NCI-H2107 treated with DMSO at 0.1 percent for 48 hours (cell line): ENCODE measurements around the gene ARSB.
A peak's percentile ranks its signal among the peaks of the same experiment; 100 is the strongest.
"Not testable (repeated sequence)": the region's sequence is repeated elsewhere in the genome, so short reads cannot be mapped to it uniquely, and the experiment has no call there.

ENCODE experiments used
- DNase-seq: peaks from one replicate; lab custom pipeline; 2025; ENCODE audit not compliant: unreplicated experiment; lab: John Stamatoyannopoulos, UW

ARSB gene

DNA sequence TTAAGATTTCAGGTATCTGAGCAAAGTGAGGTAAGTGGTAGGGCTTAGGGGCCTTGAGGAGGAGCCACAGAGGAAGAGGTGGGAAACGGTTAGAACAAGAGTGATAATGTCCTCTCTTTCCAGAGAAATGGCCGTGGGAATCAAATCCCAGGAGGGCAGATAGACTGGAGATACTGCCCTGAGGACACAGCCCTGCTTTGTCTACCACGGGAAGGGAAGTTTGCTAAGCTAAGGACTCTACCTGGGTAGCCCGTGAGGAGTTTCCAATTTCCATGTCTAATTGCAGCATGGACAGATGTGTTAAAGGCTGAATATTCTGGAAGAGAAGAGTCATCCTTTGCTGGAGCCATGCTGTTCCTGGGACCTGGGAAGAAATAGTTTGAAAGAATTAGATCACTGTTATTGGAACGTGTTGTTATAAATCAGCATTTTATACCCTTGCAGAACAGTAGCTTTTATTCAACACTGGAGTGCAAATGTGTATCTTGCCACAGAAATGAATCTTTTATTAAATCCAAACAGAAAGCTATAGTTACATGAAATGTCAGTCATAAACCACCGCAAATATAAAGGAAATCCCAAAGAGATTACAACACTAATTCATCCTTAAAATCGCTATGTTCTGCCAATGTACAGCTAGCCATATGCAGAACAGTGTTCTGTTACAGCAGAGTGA is 203.4 kb downstream of the ARSB start:
- DNase-seq = no peak

DNA sequence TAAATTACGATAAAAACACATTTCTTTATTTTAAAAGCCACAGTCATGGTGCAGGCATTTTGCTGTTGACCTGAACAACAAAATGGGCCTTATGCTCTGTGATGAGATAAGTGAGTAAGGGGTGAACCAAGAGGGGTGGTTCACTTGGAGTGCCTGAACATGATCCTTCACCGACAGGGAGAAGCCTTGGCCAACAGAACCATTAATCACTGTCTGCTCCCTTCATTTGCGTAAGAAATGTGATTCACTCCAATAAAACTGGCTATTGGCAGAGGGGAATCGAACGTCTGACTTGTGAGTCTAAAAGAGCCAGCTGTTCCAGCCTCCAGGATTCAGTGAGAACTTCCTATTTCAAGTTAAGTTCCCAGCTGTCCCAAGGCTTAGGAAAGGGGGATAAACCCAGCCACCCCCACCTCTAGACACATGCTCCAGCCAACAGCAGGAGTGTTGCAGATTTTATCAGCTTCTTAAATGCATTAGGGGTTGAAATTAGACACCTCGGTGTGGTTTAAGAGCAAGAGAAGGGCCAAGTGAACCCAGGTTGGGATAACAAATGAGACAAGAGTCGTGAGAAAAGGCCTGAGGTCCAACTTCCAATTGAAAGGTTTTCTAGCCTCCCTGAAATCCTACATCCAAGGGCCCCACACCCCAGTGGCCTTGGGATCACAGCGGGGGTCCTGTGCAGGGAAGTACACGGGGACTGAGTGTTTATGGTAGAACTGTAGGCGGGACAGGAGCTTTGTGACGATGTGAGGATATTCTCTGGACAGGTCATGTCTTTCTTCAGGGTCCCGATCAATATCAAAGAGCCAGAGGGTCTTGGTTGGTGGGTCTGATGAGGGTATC is 205.1 kb downstream of the ARSB start:
- peak; percentile 33 for DNase-seq

DNA sequence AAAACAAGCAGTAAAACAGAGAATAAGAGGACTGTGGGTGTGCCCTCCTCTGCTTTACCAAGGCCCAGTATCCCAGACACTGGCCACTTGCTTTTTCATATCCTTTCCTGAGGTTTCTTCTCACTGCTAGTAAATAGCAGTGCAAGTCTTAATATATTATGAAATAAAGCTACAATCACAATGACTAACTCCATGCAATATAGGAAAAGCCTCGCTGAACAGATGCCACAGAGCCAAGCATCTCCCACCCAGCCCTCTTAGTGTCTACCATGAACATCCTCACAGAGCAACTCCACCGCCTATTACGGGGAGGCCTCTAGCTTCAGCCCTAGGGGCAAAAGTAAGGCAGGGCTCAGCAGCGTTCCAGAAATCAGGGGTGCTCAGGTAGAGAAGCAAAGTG is 205.8 kb downstream of the ARSB start:
- DNase-seq = no peak

DNA sequence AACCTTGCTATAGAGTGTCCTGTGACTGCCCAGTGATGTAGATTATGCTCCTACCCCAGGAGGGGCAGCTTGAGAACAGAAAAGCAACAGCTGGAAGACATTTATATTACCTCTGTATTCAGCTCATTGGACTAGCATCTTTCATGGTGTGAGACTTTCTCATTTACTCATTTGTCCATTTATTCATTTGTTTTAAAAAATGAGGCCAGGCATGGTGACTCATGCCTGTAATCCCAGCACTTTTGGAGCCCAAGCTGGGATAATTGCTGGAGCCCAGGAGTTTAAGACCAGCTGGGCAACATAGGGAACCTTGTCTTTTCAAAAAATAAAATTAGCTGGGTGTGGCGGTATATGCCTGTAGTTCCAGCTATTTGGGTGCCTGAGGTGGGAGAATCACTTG is 206.6 kb downstream of the ARSB start:
- no peak for DNase-seq

DNA sequence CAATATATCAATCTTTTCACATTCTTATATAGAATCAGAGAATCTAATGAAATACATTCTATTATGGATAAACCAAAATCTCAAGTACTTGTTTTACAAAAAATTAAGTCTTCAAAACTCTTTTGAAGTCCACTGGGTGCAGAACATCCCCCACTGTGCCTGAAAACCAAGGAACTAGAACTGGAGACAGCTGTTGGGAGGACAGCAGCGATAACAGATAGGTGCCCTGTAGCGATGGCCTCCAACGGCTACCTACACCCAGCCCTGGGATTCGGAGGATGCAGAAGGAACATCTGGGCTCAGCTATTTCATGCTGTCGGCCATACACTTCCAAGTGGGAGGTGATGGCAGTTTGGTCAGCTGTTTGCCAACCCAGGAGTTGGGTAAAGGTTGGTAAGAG is 207.2 kb downstream of the ARSB start:
- no peak for DNase-seq

DNA sequence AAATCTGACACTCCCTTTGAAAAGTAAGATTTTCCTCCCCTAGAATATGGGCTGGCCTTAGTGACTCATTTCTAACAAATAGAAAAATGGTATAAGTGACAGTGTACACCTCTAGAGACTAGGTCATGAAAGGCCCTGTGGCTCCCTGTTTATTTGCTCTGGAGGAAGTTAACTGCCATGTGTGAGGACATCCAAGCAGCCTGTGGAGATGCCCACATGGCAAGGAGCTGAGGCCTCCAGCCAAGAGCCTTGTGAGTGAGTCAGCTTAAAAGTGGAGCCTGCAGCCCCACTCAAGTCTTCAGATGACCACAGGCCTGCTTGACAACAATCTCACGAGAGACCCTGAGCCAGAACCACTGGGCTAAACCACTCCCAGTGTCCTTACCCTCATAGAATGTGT is 208.5 kb downstream of the ARSB start:
- DNase-seq = no peak

DNA sequence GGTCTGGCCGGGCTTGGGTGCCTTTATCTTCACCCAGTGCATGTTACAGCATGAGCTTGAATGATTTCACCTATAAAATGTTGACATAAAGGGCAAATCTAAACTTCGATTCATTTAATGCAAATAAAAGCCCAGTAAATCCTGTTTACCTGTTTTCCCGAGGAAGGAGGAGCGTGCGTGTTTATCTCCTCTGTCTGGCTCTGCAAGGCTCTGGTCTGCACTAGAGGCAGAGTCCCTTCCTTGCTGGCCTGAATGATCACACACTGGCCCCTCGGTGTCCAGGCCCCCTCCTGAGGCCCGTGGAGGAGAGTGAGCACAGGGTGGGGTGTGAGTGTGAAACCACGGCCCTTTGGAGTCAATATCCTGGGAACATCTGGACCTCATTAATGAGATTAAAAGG is 211.5 kb downstream of the ARSB start:
- DNase-seq = no peak

DNA sequence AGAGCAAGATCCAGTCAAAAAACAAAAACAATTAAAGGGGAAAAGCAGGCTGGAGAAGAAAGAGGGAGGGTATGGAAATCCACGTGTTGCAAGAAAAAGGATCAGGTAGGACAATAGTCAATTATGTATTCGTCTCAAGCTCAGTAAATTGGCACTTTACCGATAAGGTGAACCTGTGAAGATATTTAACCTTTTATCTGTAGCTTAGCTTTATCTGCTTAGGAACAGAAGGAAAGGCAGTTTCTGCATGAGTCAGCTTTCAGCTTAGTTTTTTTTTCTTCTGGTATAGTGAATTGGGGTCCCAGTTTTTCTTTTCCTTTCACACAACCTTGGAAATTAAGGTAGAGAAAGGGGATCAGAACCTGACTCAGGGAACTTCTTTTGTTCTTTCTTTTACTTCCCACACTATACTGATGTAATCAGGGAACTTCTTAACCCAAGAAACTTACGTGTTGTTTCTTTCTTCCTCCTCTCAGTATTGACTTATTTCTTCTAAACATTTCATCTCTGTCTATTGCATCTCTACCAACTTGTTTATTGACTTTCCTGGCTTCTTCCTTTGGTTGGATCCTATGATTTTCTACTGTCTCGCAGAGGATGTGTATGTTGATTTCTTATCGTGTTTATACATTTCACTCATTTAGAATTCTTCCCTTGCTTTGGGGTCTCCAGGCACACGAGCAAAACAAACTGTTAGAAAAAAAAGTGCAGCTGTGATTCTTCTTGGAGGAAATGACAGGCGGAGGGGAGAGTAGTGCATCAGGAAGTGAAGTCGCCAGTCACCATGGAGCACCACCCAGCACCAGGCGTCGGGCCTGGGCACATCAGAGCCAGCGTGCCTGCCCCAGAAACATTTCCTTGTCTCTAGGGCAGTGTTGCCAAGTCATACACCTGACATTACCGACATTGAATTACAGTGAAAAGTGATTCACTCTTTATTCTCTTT is 213.6 kb downstream of the ARSB start:
- no peak for DNase-seq

DNA sequence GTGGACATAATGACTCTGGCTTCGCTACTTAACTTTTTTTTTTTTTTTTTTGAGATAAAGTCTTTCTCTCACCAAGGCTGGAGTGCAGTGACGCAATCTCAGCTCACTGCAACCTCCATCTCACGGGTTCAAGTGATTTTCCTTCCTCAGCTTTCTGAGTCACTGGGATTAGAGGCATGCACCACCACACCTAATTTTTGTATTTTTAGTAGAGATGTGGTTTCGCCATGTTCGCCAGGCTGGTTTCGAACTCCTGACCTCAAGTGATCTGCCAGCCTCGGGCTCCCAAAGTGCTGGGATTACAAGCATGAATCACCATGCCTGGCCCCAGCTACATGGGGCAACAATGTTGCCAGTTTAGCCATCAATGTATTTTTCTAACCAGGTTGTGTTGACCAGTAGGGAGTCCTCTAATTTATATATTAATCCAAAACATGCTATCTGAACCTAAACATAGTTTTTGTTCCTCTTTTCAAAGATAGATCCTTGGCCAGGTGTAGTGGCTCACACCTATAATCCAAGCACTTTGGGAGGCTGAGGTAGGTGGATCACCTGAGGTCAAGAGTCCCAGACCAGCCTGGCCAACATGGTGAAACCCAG is 216.2 kb downstream of the ARSB start:
- no peak for DNase-seq

DNA sequence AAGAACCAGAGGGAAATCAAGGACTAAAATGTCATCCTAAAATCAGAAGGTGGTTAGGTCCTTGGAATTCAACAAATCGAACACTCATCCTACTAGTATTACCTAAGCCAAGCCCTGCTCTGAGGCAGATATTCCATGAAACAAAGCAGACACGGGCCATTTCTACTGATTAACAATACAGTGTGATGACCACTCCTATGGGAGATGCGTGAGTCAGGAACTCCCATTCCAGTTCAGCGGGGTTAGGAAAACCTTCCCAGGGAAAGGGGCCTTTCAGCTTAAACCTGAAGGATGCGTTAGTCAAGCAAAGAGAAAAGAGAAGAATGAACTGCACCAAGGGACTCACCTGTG is 218.7 kb downstream of the ARSB start:
- DNase-seq = no peak

DNA sequence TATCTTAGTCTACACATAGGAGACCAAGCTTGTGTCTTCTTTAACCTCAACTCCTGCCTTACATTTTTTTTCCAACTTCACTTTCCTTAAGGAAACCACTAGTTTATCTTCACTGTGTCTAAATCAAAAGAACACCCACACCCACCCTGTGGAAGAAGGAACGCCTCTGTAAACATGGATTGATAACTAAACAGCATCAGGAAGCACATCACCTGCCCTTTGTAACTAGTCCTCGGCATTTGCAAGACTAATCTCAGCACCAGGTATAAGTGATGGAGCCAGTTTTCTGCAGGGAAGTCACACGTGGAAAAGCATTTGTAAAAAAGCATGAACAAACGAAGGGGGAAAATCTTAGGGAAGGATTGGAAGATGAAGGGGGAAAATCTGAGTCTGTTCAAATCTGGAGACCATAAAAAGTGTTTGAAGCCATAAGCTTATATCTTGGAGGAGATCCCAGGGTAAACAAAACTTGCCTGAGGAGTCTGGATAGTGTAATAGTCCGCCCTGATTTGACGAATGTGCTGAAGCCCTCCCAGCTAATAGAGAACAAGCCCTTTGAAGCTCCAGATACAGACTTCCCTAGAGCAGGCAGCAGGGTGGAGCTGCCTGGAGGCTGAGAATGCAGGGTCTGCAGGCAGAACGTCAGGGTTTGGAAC is 219.2 kb downstream of the ARSB start:
- DNase-seq = no peak

DNA sequence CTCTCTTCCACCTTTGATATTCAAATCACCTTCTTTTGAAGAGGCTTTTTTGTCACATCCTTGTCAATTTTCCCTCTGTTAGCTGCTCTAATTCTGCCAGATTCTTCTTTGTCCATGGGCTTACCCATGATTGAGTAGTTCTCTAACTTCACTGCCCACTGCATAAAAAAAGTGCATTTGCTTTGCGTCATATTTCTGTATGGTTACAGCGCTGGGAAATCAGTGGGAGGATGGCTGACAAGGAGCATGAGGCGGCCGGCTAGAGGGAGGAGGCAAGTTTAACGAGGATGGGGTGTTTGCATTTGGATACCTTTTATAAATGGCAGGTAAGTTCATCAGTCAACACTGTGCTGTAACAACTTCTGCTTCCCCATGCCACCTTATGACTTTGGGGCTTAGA is 220.0 kb downstream of the ARSB start:
- no peak for DNase-seq

DNA sequence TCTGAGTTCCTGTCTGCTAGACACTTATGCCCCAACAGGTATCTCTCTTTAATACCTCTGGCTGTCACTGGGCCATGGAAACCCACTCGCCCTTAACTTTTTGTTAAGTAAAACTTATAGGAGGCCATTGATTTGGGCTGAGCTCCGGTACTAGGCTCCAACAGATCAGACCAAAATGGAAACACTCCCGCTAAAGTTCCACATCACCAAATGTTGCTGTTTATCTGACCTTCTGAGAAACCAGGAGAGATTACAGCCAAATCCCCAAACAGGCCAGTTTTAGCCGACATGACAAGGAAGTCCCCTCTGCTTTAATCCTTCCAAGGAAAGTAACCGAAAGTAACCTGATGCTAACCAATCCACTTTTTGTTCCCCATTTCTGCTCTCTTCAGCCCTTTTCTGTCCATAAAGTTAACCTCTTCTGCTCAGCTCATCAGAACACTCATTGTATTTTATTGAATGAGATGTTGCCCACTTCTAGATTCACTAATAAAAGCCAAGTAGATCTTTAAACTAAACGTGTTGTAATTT is 221.4 kb downstream of the ARSB start:
- no peak for DNase-seq

DNA sequence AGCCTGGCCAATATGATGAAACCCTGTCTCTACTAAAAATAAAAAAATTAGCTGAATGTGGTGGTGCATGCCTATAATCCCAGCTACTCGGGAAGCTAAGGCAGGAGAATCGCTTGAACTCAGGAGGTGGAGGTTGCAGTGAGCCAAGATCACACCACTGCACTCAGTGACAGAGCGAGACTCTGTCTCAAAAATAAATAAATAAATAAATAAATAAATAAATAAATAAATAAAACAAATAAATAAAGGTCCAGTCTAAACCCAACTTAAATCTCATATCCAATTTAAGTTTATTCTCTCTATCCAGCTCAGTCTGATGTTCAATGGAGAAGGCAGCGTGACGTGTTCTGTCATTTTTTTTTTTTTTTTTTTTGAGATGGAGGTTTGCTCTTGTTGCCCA is 222.4 kb downstream of the ARSB start:
- DNase-seq = not testable (repeated sequence)

DNA sequence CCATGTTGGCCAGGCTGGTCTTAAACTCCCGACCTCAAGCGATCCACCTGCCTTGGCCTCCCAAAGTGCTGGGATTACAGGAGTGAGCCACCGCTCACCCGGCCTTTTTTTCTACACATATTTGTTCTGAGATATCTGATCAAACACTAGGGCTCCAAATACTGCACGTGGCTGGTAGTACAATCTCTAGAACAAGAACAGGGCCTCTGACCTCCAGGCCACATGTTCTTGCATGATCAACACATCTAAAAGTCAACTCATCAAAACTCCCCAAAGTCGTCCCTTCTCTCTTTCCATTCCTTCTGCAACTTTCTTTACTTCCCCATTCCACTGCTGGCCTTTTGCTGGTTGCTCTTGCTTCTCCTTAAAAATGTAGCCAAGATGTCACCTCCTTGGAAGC is 223.3 kb downstream of the ARSB start:
- no peak for DNase-seq

DNA sequence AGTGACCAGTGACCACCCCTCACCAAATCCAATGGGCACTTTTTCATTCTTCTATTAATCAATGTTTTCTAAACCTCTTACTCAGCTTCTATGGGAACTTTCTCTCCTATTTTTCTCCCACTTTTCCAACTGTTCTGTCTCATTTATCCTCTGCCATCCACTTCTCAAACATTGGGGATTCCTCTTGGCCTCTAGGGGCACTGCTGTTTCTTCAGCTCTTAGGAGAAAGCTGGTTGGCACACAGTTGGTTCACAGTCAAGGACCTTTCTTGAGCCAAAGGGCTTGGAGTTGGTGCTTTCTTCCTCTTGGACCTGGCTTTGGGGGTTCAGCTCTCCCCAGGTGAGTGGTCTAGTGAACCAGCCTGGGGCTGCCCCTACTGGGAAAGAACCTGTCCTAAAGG is 224.3 kb downstream of the ARSB start:
- no peak for DNase-seq

DNA sequence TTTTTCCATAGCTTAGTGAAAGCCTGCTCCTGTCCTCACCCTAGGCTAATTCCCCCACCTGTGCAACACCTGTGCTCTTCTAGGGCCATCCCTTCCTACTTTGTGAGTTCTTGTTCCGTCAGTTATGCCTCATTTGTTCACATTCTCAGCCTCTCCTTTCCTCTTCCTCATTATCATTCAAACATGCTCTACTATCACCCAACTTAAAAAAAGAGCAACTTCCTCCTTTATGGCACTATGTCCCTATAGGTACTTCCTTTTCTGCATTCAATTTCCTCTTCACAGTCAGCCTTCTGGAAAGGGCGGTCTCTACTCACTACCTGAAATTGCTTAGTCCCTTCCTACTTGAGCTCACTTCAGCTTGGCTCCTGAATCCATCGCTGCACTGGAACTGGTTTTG is 224.7 kb downstream of the ARSB start:
- DNase-seq = no peak

DNA sequence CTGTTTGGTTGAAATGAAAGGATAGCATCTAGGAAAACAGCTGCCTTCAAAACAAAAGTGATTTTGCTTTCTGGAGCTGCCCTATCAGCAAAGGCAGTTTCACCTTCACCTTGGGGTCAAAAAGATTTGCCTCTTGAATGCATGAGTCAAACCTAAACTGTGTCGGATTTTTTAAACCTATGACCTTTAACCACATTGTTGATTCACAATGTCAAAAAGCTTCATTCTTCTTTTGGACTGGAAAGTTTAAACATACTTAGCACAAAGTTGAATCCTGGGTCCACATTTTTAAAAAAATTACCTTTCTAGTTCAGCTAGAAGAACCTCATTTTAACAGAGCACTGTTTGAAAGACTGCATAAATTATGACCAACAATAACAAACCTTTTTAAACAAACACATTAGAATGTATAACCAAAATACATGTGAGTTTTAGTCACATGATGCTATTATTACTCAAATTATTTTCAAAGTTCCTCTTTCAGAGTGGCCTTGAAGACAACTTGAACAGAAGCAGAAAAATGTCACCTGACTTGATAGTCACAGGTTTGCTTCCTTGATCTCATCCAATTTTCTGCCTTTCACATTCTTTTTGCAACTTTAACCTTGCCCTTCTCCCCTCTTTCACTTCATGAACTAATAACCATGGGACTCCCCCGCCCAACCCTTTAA is 226.8 kb downstream of the ARSB start:
- no peak for DNase-seq

DNA sequence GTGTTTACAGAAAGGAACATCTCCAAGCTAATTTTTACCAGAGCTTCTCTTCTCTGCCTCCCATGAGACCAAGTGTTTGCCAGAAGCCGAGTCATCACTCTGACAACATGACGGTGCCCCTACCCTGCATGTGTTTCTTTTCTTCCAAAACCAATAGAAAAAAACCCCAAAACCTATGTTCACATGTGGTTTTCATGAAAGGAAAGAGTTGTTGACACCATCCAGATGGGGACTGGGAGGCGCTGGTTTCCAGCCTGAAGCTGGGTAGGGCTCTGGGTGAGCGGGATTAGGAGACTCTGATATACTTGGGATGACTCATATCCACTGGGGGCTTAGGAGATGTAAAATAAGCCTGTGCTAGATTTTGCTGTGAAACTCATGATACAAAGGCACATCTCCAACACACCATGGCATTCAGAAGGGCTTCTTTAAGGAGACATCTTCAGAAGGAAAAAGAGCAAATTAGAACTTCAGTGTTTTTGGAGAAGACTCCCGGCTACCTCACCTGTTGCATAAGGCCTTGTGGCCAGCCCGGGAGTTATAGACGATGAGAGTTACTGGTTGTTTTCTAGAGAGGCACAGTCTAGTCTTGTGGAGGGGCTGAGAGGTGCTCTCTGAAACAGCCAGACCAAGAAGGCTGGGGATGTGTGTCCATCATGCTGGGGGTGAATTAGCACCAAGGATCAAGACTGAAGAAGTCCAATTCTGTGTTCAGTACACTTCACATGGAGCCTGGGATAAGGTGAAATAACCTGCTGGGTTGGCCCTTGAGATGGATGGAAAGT is 227.6 kb downstream of the ARSB start:
- no peak for DNase-seq
